Measurements from ENCODE around the gene SLC6A2.

DNA sequence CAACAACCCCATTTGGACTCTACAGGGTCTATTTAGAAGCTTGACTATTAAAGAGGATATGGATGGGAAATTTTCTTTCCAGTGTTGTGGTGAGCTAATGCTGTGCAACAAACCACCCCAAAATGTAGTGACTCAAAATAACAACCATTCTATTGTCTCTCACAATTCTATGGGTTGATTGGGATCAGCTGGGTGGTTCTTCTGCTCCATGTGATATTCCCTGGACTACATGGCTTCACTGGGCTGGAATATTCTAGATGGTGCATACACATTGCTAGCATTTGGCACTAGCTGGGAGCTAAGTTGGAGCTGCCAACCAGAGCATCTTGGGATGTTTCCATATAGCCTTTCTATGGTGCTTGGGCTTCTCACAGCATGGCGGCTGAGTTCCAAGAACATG lies 30.2 kb downstream of the SLC6A2 start:
- TF ChIP-seq, protein P1, sequence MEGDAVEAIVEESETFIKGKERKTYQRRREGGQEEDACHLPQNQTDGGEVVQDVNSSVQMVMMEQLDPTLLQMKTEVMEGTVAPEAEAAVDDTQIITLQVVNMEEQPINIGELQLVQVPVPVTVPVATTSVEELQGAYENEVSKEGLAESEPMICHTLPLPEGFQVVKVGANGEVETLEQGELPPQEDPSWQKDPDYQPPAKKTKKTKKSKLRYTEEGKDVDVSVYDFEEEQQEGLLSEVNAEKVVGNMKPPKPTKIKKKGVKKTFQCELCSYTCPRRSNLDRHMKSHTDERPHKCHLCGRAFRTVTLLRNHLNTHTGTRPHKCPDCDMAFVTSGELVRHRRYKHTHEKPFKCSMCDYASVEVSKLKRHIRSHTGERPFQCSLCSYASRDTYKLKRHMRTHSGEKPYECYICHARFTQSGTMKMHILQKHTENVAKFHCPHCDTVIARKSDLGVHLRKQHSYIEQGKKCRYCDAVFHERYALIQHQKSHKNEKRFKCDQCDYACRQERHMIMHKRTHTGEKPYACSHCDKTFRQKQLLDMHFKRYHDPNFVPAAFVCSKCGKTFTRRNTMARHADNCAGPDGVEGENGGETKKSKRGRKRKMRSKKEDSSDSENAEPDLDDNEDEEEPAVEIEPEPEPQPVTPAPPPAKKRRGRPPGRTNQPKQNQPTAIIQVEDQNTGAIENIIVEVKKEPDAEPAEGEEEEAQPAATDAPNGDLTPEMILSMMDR (IDR thresholded peaks at IDR 0.05), result no peak
- TF ChIP-seq POLR2A (IDR thresholded peaks at IDR 0.05), result no peak

Measured in thyroid gland (tissue), 4 donors.